Mucosa of rectum (tissue), 2 donors: ENCODE data around the gene SHE.
A peak's percentile ranks its signal among the peaks of the same experiment; 100 is the strongest.
"Not testable (repeated sequence)": the region's sequence is repeated elsewhere in the genome, so short reads cannot be mapped to it uniquely, and the experiment has no call there.

Experiments used
- H3K27ac ChIP-seq, 2 donors: one replicate each; pipeline ENCODE4 v1.7.0; 2013; ENCODE audit warnings: inconsistent platforms in 2 of 2, low read depth in 2 of 2, low read length in 2 of 2
- H3K27me3 ChIP-seq, 2 donors: one replicate each; pipeline ENCODE4 v1.7.0; 2013; ENCODE audit warnings: low read length in 2 of 2; ENCODE audit not compliant: control insufficient read depth in 2 of 2, insufficient read depth in 2 of 2
- H3K36me3 ChIP-seq, 2 donors: one replicate each; pipeline ENCODE4 v1.7.0; 2013; ENCODE audit warnings: low read length in 2 of 2; ENCODE audit not compliant: control insufficient read depth in 2 of 2, insufficient read depth in 2 of 2
- H3K4me1 ChIP-seq, 2 donors: one replicate each; pipeline ENCODE4 v1.7.0; 2013; ENCODE audit warnings: low read length in 2 of 2, mild to moderate bottlenecking in 1 of 2; ENCODE audit not compliant: control insufficient read depth in 2 of 2, insufficient read depth in 2 of 2
- H3K4me3 ChIP-seq, 2 donors: one replicate each; pipeline ENCODE4 v1.7.0; 2013; ENCODE audit warnings: low read length in 2 of 2
- H3K9ac ChIP-seq, 2 donors: one replicate each; pipeline ENCODE4 v1.7.0; 2013; ENCODE audit warnings: low read length in 2 of 2, low read depth in 1 of 2, mild to moderate bottlenecking in 1 of 2
- H3K9me3 ChIP-seq, 2 donors: one replicate each; pipeline ENCODE4 v1.7.0; 2013; ENCODE audit warnings: low read length in 2 of 2; ENCODE audit not compliant: control insufficient read depth in 2 of 2
- donor health status: healthy.
- donor health status: Normal muscosa, but diverticular disease.

SHE gene

GRCh38 chr1:154539486-154540483 is 37.6 kb upstream of the SHE start:
- H3K27ac ChIP-seq, result no peak overlapping the region
- H3K27me3 ChIP-seq, result peaks cover 0 to 2% of the 10 kb centered on the region in 2 donors
- no peaks in the 10 kb centered on the region for H3K36me3 ChIP-seq
- H3K4me1 ChIP-seq, result no peaks in the 10 kb centered on the region
- no peak overlapping the region for H3K4me3 ChIP-seq
- H3K9me3 ChIP-seq, result no peaks in the 10 kb centered on the region
- no peak overlapping the region for H3K9ac ChIP-seq

GRCh38 chr1:154536570-154536969 is 34.4 kb upstream of the SHE start:
- Histone ChIP-seq H3K4me1 (no peaks in the 10 kb centered on the region), H3K36me3 (no peaks in the 10 kb centered on the region), H3K27me3 (no peaks in the 10 kb centered on the region), H3K9ac (no peak overlapping the region), H3K9me3 (no peaks in the 10 kb centered on the region), H3K4me3 (no peak overlapping the region), H3K27ac (no peak overlapping the region)

- Histone ChIP-seq H3K9ac (no peak overlapping the region), H3K4me1 (no peaks in the 10 kb centered on the region), H3K36me3 (no peaks in the 10 kb centered on the region), H3K27ac (no peak overlapping the region), H3K9me3 (no peaks in the 10 kb centered on the region), H3K27me3 (no peaks in the 10 kb centered on the region), H3K4me3 (no peak overlapping the region)
Measured at GRCh38 chr1:154533952-154534844, 32.0 kb upstream of the SHE start.

GRCh38 chr1:154531950-154532349 is 29.7 kb upstream of the SHE start:
- H3K27ac ChIP-seq, H3K36me3 ChIP-seq: not testable (repeated sequence)

GRCh38 chr1:154529308-154529707 is 27.1 kb upstream of the SHE start:
- H3K4me1 ChIP-seq, result no peaks in the 10 kb centered on the region
- H3K36me3 ChIP-seq, result no peaks in the 10 kb centered on the region
- no peaks in the 10 kb centered on the region for H3K27me3 ChIP-seq
- no peaks in the 10 kb centered on the region for H3K9me3 ChIP-seq
- H3K27ac ChIP-seq, result no peak overlapping the region
- H3K9ac ChIP-seq, result no peak overlapping the region
- no peak overlapping the region for H3K4me3 ChIP-seq

More at GRCh38 chr1:154531950-154532349, 29.7 kb upstream of the SHE start:
- not testable (repeated sequence) for H3K9ac ChIP-seq, H3K4me1 ChIP-seq, H3K9me3 ChIP-seq, H3K27me3 ChIP-seq, H3K4me3 ChIP-seq

- Histone ChIP-seq H3K36me3 (no peaks in the 10 kb centered on the region), H3K9me3 (no peaks in the 10 kb centered on the region), H3K4me1 (no peaks in the 10 kb centered on the region), H3K9ac (no peak overlapping the region), H3K27me3 (peaks cover 0 to 3% of the 10 kb centered on the region in 2 donors), H3K4me3 (no peak overlapping the region), H3K27ac (no peak overlapping the region)
Measured at GRCh38 chr1:154527192-154527591, 25.0 kb upstream of the SHE start.

GRCh38 chr1:154524881-154525280 is 22.7 kb upstream of the SHE start:
- H3K27me3 ChIP-seq, result peaks cover 0 to 4% of the 10 kb centered on the region in 2 donors
- H3K9ac ChIP-seq, result no peak overlapping the region
- no peaks in the 10 kb centered on the region for H3K36me3 ChIP-seq
- no peak overlapping the region for H3K27ac ChIP-seq
- H3K9me3 ChIP-seq, result no peaks in the 10 kb centered on the region
- no peak overlapping the region for H3K4me3 ChIP-seq
- H3K4me1 ChIP-seq, result no peaks in the 10 kb centered on the region

- Histone ChIP-seq H3K9me3 (no peaks in the 10 kb centered on the region), H3K27me3 (peaks cover 0 to 4% of the 10 kb centered on the region in 2 donors), H3K27ac (no peak overlapping the region), H3K4me1 (no peaks in the 10 kb centered on the region), H3K36me3 (no peaks in the 10 kb centered on the region), H3K9ac (no peak overlapping the region), H3K4me3 (no peak overlapping the region)
Measured at GRCh38 chr1:154521695-154522094, 19.5 kb upstream of the SHE start.

- no peaks in the 10 kb centered on the region for H3K9me3 ChIP-seq
- no peak overlapping the region for H3K27ac ChIP-seq
- H3K36me3 ChIP-seq, result no peaks in the 10 kb centered on the region
Measured at GRCh38 chr1:154520333-154520732, 18.1 kb upstream of the SHE start.

GRCh38 chr1:154519591-154519991 is 17.4 kb upstream of the SHE start:
- H3K27me3 ChIP-seq, result peaks cover 0 to 4% of the 10 kb centered on the region in 2 donors
- H3K9me3 ChIP-seq, result no peaks in the 10 kb centered on the region
- no peak overlapping the region for H3K4me3 ChIP-seq
- no peak overlapping the region for H3K9ac ChIP-seq
- H3K27ac ChIP-seq, result peak overlapping the region in 1 of 2 donors; percentile 17
- no peaks in the 10 kb centered on the region for H3K36me3 ChIP-seq
- H3K4me1 ChIP-seq, result no peaks in the 10 kb centered on the region

More at GRCh38 chr1:154520333-154520732, 18.1 kb upstream of the SHE start:
- H3K27me3 ChIP-seq, result peaks cover 0 to 4% of the 10 kb centered on the region in 2 donors
- no peaks in the 10 kb centered on the region for H3K4me1 ChIP-seq
- no peak overlapping the region for H3K4me3 ChIP-seq
- no peak overlapping the region for H3K9ac ChIP-seq
